Gastrocnemius medialis (tissue), 4 donors: ENCODE results near the gene ADARB2. TPM values are rescaled to one million over a fixed set of nuclear protein-coding genes. Genes with fewer than 3 reads are reported as not detected.

Source experiments
- ATAC-seq, 2 donors: fragments of 150-250 bp; one replicate each; pipeline ENCODE4 v1.9.1; 2016
- DNase-seq, 2 donors: peaks; one replicate each; pipeline ENCODE4 v3.0.0-alpha.2; 2019
- H3K27ac ChIP-seq, 4 donors: fragments of 200-600 bp; sonication (generic); 1 replicate in 1 of 4; 2 replicates in 3 of 4; pipeline ENCODE4 v1.5.1; 2016 to 2018; ENCODE audit warnings: mild to moderate bottlenecking in 2 of 4, moderate library complexity in 1 of 4
- H3K27me3 ChIP-seq, 3 donors: fragments of 200-600 bp; sonication (generic) in 2 of 3; 1 replicate in 1 of 3; 2 replicates in 2 of 3; pipeline versions ENCODE4 v1.5.1 to v1.6.0; 2016 to 2019; ENCODE audit warnings: mild to moderate bottlenecking in 1 of 3, moderate library complexity in 1 of 3
- H3K36me3 ChIP-seq, 2 donors: fragments of 200-600 bp; sonication (generic) in 1 of 2; one replicate each; pipeline ENCODE4 v1.5.1; 2017 to 2018
- H3K4me1 ChIP-seq, 2 donors: fragments of 200-600 bp; sonication (generic) in 1 of 2; one replicate each; pipeline ENCODE4 v1.5.1; 2016 to 2017; ENCODE audit warnings: mild to moderate bottlenecking in 2 of 2
- H3K4me3 ChIP-seq, 4 donors: fragments of 200-600 bp; sonication (generic) in 3 of 4; 1 replicate in 1 of 4; 2 replicates in 3 of 4; pipeline ENCODE4 v1.5.1; 2016 to 2019; ENCODE audit warnings: mild to moderate bottlenecking in 2 of 4
- H3K9me3 ChIP-seq, 3 donors: fragments of 200-600 bp; sonication (generic) in 2 of 3; 1 replicate in 1 of 3; 2 replicates in 2 of 3; pipeline ENCODE4 v1.5.1; 2016 to 2019
- POLR2A ChIP-seq, 2 donors: fragments of 450-650 bp; IDR thresholded peaks; one replicate each; pipeline ENCODE4 v1.6.1; 2017; ENCODE audit warnings: antibody characterized with exemption in 2 of 2, mild to moderate bottlenecking in 2 of 2, moderate library complexity in 2 of 2
- in situ Hi-C, 4 donors: fragments of 200-750 bp; cut with MboI; loops; one replicate each; pipeline versions ENCODE4 v1.15.0 to v1.8.0; 2017; ENCODE audit warnings: low sequenced_read_pairs in 4 of 4
- intact Hi-C: fragments of 100-400 bp; cut with DNase I; formaldehyde crosslinking; loops from one replicate; pipeline ENCODE4 v1.15.1; 2023; ENCODE audit warnings: low total_unique reads
- total RNA-seq, 4 donors: library from RNA; depleted of rRNA; stranded (reverse); fragments of >200 nt; gene quantifications; one replicate each; pipeline versions ENCODE4 v1.1.0 to v1.2.3, GENCODE V29; 2016
- TF ChIP-seq, protein P1 (sequence below), 5 experiments: fragments of 450-650 bp in 3 of 5; fragments of 200-600 bp in 2 of 5; sonication (generic) in 2 of 5; IDR thresholded peaks in 4 of 5; conservative IDR thresholded peaks in 1 of 5; 1 replicate in 4 of 5; 2 replicates in 1 of 5; pipeline ENCODE4 v1.5.1; 2016 to 2019; ENCODE audit warnings: antibody characterized with exemption in 5 of 5, mild to moderate bottlenecking in 3 of 5, moderate library complexity in 3 of 5

The ADARB2 gene
- total RNA-seq, 4 donors from 2014 or later, result 0.07 to 0.87 (median 0.10) TPM

DNA sequence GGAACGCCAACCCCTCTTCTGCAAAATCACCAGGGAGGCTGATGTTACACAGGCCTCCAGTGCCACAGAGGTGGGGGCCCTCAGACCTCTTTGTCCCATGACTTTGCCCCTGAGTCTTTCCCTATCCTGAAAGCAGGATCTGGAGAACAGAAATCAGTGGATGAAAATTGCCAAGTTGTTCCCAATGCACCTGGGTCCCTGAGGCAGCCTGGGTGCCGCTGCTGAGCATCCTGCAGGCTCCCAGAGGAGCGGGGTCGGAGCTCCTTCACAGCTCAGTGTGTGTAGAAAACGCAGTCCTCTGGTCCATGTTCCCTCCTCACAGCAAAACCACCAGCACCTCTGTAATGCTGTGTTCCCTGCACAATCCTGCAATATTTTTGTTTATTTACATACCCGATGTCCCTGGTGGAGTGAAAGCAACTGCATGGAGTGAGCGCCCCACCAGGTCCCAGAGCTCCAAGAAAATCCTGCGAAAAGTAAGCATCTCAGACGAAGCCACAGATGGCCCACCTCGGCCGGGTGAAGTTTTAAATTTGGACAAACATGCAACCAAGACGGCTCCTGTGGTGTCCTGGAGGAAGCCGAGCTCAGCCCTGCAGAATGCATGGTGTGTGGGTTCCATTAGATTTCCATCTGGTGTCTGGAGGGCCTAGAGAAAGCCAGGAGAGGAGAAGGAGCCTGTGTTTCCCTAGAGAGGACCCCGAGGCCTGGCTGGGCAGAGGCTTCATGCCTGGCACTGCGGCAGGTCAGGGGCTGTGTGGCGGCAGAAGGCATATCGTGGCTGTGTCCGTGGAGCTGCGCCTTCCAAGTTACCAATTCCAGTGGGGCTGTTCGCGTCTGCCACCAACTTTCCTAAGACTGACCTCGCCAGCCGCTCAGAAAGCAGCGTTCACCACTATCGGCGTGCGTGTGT lies 445.9 kb downstream of the ADARB2 start:
- intact Hi-C loops, result no loop called here
- Histone ChIP-seq H3K27me3 (no peaks in the 10 kb centered on the region), H3K36me3 (no peaks in the 10 kb centered on the region), H3K27ac (no peak overlapping the region), H3K9me3 (no peaks in the 10 kb centered on the region), H3K4me3 (no peak overlapping the region), H3K4me1 (no peaks in the 10 kb centered on the region)
- TF ChIP-seq POLR2A (IDR thresholded peaks at IDR 0.05), result no peak
- TF ChIP-seq, protein P1, sequence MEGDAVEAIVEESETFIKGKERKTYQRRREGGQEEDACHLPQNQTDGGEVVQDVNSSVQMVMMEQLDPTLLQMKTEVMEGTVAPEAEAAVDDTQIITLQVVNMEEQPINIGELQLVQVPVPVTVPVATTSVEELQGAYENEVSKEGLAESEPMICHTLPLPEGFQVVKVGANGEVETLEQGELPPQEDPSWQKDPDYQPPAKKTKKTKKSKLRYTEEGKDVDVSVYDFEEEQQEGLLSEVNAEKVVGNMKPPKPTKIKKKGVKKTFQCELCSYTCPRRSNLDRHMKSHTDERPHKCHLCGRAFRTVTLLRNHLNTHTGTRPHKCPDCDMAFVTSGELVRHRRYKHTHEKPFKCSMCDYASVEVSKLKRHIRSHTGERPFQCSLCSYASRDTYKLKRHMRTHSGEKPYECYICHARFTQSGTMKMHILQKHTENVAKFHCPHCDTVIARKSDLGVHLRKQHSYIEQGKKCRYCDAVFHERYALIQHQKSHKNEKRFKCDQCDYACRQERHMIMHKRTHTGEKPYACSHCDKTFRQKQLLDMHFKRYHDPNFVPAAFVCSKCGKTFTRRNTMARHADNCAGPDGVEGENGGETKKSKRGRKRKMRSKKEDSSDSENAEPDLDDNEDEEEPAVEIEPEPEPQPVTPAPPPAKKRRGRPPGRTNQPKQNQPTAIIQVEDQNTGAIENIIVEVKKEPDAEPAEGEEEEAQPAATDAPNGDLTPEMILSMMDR (IDR thresholded peaks at IDR 0.05 in 4 of 5, conservative IDR thresholded peaks at IDR 0.05 in 1 of 5), result no peak
- no peak for DNase-seq
- ATAC-seq, result no peak
- in situ Hi-C loops, result no loop called here

- TF ChIP-seq POLR2A (IDR thresholded peaks at IDR 0.05), result no peak
- TF ChIP-seq, protein P1 (IDR thresholded peaks at IDR 0.05 in 4 of 5, conservative IDR thresholded peaks at IDR 0.05 in 1 of 5), result no peak
- H3K27me3 ChIP-seq, result no peaks in the 10 kb centered on the region
- H3K9me3 ChIP-seq, result no peaks in the 10 kb centered on the region
- ATAC-seq (no peak), DNase-seq (no peak)
- H3K4me3 ChIP-seq, result no peak overlapping the region
- no peaks in the 10 kb centered on the region for H3K4me1 ChIP-seq
- intact Hi-C loops, result no loop called here
- no peaks in the 10 kb centered on the region for H3K36me3 ChIP-seq
- in situ Hi-C loops, result no loop called here
- H3K27ac ChIP-seq, result no peak overlapping the region
Observed at GRCh38 chr10:1290071-1290471, 447.3 kb downstream of the ADARB2 start.

- no peak for DNase-seq
- intact Hi-C loops (no loop called here), in situ Hi-C loops (no loop called here)
- H3K27ac ChIP-seq, result no peak overlapping the region
- TF ChIP-seq POLR2A (IDR thresholded peaks at IDR 0.05), result no peak
- TF ChIP-seq, protein P1 (IDR thresholded peaks at IDR 0.05 in 4 of 5, conservative IDR thresholded peaks at IDR 0.05 in 1 of 5), result no peak
- H3K27me3 ChIP-seq, result no peaks in the 10 kb centered on the region
- ATAC-seq, result no peak
- H3K9me3 ChIP-seq, result no peaks in the 10 kb centered on the region
- no peak overlapping the region for H3K4me3 ChIP-seq
- H3K4me1 ChIP-seq, result no peaks in the 10 kb centered on the region
- no peaks in the 10 kb centered on the region for H3K36me3 ChIP-seq
Observed at GRCh38 chr10:1289591-1289990, 447.7 kb downstream of the ADARB2 start.

GRCh38 chr10:1287971-1288401 lies 449.3 kb downstream of the ADARB2 start:
- Histone ChIP-seq H3K4me1 (no peaks in the 10 kb centered on the region), H3K36me3 (no peaks in the 10 kb centered on the region), H3K4me3 (no peak overlapping the region), H3K27ac (no peak overlapping the region), H3K9me3 (no peaks in the 10 kb centered on the region), H3K27me3 (no peaks in the 10 kb centered on the region)
- ATAC-seq, result no peak
- no peak for DNase-seq
- in situ Hi-C loops (no loop called here), intact Hi-C loops (no loop called here)
- no peak for TF ChIP-seq POLR2A (IDR thresholded peaks at IDR 0.05)
- TF ChIP-seq, protein P1 (IDR thresholded peaks at IDR 0.05 in 4 of 5, conservative IDR thresholded peaks at IDR 0.05 in 1 of 5), result no peak
